Measurements from ENCODE around the gene ST3GAL3. TPM values are rescaled to one million over a fixed set of nuclear protein-coding genes. Genes with fewer than 3 reads are reported as not detected.

ST3GAL3 gene
- total RNA-seq, 2 donors from 2014 or later: 13.8 to 35.0 TPM

- no peak for DNase-seq (ENCODE audit: low spot score)
- Histone ChIP-seq H3K4me3 (no peak overlapping the region), H3K27ac (no peak overlapping the region), H3K9me3 (no peaks in the 10 kb centered on the region), H3K27me3 (replicated peaks; ENCODE audit: insufficient read depth) (no peaks in the 10 kb centered on the region), H3K36me3 (no peaks in the 10 kb centered on the region), H3K4me1 (replicated peaks) (no peaks in the 10 kb centered on the region)
- 98% methylated on average over 2 of the region's 2 CpGs for WGBS
- intact Hi-C loops (cut with DNase I): no loop called here
- TF ChIP-seq CTCF (IDR thresholded peaks at IDR 0.05): no peak
- no peak for TF ChIP-seq POLR2A (IDR thresholded peaks at IDR 0.05)
- TF ChIP-seq POLR2AphosphoS5 (IDR thresholded peaks at IDR 0.05): no peak
These were observed 83.9 kb downstream of the ST3GAL3 start for GRCh38 chr1:43791243-43791642.

- TF ChIP-seq POLR2AphosphoS5 (IDR thresholded peaks at IDR 0.05) (no peak), POLR2A (IDR thresholded peaks at IDR 0.05) (no peak), CTCF (IDR thresholded peaks at IDR 0.05) (no peak)
- H3K27ac ChIP-seq: no peak overlapping the region
- H3K4me1 ChIP-seq (replicated peaks): no peaks in the 10 kb centered on the region
- 63% methylated on average over 1 of the region's 1 CpG for WGBS
- no peaks in the 10 kb centered on the region for H3K27me3 ChIP-seq (replicated peaks; ENCODE audit: insufficient read depth)
- no peaks in the 10 kb centered on the region for H3K36me3 ChIP-seq
- H3K9me3 ChIP-seq: no peaks in the 10 kb centered on the region
- no peak for DNase-seq (ENCODE audit: low spot score)
- no peak overlapping the region for H3K4me3 ChIP-seq
- intact Hi-C loops (cut with DNase I): no loop called here
These were observed 88.8 kb downstream of the ST3GAL3 start for GRCh38 chr1:43796111-43796581.

- no peak overlapping the region for H3K27ac ChIP-seq
- no peak for DNase-seq (ENCODE audit: low spot score)
- H3K27me3 ChIP-seq (replicated peaks; ENCODE audit: insufficient read depth): no peaks in the 10 kb centered on the region
- no peaks in the 10 kb centered on the region for H3K4me1 ChIP-seq (replicated peaks)
- no peaks in the 10 kb centered on the region for H3K36me3 ChIP-seq
- intact Hi-C loops (cut with DNase I): no loop called here
- H3K9me3 ChIP-seq: no peaks in the 10 kb centered on the region
- WGBS: 83% methylated on average over 3 of the region's 3 CpGs
- TF ChIP-seq CTCF (IDR thresholded peaks at IDR 0.05): no peak
- no peak for TF ChIP-seq POLR2A (IDR thresholded peaks at IDR 0.05)
- TF ChIP-seq POLR2AphosphoS5 (IDR thresholded peaks at IDR 0.05): no peak
- H3K4me3 ChIP-seq: no peak overlapping the region
These were observed 90.6 kb downstream of the ST3GAL3 start for GRCh38 chr1:43797891-43798290.

- no peak for TF ChIP-seq POLR2A (IDR thresholded peaks at IDR 0.05)
- TF ChIP-seq POLR2AphosphoS5 (IDR thresholded peaks at IDR 0.05): no peak
- TF ChIP-seq CTCF (IDR thresholded peaks at IDR 0.05): no peak
- 79% methylated on average over 4 of the region's 4 CpGs for WGBS
- Histone ChIP-seq H3K9me3 (no peaks in the 10 kb centered on the region), H3K4me3 (no peak overlapping the region), H3K27me3 (replicated peaks; ENCODE audit: insufficient read depth) (no peaks in the 10 kb centered on the region), H3K4me1 (replicated peaks) (no peaks in the 10 kb centered on the region), H3K36me3 (no peaks in the 10 kb centered on the region), H3K27ac (no peak overlapping the region)
- DNase-seq (ENCODE audit: low spot score): no peak
- intact Hi-C loops (cut with DNase I): no loop called here
These were observed 92.6 kb downstream of the ST3GAL3 start for GRCh38 chr1:43799656-43800635.

Measured in prostate gland (tissue), 2 donors.